Measurements from ENCODE around the gene PRDX2.

GRCh38 chr19:12784394-12784870 is 17.2 kb downstream of the PRDX2 start:
- no peak for TF ChIP-seq CTCF (IDR thresholded peaks at IDR 0.05)
- TF ChIP-seq ZFX (IDR thresholded peaks at IDR 0.05; ENCODE audit: borderline replicate concordance) = no peak
